ENCODE results near the gene DGKE.

The DGKE gene

DNA sequence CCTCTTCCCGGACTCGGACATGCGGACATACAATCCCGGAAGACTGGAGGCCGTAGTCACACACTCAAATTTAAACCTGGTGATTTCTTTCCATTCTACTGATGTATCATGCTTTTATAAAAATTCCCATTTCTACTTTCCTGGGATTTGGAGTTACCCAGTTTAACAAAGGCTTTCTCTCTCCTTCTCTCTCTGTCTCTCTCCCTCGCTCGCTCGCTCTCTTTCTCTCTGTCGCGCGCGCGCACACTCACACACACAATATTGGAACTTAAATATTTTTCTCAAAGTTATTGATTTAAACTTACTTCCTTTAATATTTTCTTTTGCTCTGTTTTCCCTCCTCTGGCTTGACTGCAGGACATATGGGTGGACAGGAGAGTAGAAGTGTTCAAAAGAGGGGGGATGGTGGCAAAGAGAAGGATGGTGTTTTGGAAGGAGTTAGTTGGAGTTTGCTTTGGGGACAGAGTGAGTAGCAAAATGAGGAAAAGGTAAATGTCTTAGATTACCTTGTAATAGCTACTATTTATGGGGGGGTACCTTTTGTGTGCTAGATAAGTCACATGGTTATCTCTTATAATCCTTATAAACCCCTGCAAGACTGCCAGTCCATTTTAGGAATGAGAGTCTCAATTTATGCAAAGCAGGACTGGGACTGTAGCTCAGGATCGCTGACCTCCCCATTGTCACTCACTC lies 80.8 kb downstream of the DGKE start:
- no peak for DNase-seq (ENCODE audit: low read depth)

DNA sequence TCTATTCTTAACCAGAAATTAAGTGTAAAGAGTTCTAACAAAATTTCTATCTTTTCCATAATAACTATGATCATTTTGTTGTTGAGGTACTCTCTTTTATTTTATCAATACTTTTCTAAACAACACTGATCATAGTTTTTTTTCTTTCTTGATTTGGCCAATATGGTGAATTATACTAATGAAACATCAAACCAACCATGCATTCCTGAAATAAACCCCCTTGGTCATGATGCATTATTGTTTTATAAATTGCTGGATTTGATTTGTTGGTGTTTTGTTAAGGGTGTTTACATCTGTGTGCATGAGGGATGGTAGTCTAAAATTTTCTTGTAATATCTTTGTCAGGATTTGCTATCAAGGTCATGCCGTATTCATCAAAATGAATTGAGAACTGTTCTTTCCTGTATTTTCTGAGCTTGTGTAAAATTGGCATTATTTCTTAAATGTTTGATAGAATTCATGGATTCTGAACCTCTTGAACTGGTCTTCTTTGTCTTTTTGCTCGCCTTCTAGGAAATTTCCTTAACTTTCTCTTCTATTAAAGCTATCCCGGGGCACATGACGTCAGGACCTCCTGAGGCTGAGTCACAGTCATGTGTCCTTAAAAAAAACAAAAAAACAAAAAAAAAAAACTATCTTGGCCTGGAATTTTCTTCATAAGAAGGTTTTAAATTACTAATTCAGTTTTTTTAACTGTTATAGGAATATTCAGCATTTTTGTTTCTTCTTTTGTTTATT lies 83.8 kb downstream of the DGKE start:
- DNase-seq (ENCODE audit: low read depth), result peak; percentile 14

- peak; percentile 91 for DNase-seq (ENCODE audit: low read depth)
These were observed 85.0 kb downstream of the DGKE start for GRCh38 chr17:56918916-56919315.

Measured in fibroblast of gingiva (primary cell).